Stimulated activated CD8-positive, alpha-beta memory T cell treated with anti-CD3 and anti-CD28 coated beads, Interleukin-15, amount 100 ng/mL, for 1 hour (primary cell): ENCODE data around the gene DGKI.

Experiments
- DNase-seq: peaks from one replicate; pipeline ENCODE4 v3.0.0-alpha.2; 2020; ENCODE audit warnings: low read depth

The DGKI gene

DNA sequence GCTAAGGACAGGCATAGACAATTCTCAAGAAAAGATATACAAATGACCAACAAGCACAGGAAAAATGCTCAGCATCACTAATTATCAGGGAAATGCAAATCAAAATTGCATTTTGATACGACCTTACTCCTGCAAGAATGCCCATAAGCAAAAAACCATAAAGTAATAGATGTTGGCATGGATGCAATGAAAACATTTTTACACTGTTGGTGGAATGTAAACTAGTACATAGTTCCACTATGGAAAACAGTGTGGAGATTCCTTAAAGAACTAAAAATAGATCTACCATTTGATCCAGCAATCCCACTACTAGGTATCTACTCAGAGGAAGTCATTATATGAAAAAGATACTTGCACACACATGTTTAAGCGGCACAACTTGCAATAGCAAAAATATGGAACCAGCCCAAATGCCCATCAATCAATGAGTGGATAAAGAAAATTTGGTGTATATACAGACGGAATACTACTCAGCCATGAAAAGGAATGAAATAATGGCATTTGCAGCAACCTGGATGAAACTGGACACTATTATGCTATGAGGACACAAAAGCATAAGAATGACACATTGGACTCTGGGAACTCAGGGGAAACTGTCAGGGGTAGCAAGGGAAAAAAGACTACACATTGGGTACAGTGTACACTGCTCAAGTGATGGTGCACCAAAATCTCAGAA, 59.3 kb downstream of the DGKI start:
- no peak for DNase-seq

DNA sequence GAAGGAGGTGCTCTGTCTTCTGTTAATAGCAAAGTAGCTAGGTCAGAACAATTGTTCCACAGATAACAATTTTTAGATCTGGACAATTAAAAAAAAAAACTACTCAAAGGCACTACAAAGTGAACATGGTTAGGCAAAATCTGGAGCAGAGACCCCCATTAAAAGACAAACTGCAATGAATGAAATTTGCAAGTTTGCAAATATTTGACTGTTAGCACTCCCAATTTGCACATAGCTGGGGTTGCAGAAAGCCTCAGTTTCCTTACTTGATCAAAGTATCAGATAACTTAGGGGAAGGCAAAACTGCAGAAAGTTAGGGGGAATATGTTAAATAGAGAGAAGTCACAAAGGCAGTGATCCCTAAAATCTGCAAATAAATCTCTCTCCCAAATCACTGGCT, 68.3 kb downstream of the DGKI start:
- DNase-seq = no peak

DNA sequence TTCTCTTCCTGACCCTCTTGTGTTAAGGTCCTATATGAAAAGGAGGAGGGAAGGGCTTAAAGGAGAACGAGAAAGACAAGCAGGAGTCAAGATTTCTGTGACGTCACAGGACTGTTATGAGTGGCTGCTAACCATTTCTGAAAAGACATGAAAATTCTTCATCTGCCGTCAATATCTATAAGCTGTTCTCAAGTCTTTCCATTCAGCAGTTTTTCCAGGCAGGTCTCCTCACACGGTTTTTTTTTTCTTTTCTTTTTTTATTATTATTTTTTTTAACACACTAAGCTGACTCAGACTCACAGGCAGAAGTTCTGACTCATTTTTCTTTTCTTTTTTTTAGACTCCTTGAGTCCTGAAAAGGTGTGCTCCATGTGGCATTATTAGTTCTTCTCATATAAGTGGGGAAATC, 72.0 kb downstream of the DGKI start:
- no peak for DNase-seq

DNA sequence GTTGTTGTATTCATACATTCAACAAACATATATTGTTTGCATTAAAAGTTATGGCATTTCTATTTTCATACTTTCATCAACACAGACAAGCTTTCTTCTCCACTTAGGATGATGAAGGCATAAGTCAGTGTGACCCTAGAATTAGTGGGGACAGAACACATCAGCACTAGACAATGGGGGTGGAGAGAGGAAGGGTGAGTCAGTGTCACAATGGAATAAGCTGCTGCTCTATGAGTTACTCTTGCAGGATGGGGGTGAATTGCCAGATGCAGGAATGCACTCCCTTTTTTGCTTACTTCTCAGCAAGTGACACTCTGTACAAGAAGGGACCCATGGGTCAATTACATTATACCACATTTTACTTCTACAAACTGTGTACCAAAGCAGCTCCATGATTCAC, 74.0 kb downstream of the DGKI start:
- DNase-seq = no peak

DNA sequence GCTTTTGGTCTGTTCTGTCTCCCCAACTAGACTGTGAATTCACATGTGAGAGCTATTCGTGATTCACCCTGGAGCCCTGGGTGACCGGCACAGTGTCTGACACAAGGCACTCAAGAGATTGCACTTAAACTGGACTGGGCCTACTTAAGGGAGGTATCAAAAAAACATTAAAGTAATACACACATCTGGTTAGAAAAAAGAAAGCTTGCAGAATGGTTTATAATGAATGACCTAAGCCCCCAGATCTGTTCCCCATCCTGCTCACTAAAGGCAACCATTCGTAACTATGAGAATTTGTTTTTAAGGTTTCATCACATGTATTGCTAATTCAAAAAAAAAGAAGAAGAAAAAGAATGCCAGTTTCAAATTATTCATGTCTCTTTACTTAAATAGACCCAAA, 74.5 kb downstream of the DGKI start:
- no peak for DNase-seq

DNA sequence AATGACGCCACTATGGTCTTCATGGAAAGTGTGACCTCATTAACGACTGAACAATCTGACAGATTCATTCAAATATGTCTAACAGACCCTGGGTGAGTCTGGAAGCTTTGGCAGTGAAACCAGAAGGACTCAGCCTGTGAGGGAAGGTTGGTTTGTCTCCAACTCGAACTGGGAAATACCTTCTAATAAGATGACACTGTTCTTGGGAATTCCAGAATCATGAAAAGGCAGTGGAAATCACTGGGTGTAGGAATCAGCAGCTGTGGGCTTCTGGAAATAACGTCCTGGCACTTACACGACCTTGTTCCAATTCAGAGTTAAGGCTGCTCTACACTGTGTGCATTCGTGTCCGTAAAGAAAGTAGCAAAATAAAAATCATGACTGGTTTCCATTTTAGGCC, 75.1 kb downstream of the DGKI start:
- DNase-seq = no peak

DNA sequence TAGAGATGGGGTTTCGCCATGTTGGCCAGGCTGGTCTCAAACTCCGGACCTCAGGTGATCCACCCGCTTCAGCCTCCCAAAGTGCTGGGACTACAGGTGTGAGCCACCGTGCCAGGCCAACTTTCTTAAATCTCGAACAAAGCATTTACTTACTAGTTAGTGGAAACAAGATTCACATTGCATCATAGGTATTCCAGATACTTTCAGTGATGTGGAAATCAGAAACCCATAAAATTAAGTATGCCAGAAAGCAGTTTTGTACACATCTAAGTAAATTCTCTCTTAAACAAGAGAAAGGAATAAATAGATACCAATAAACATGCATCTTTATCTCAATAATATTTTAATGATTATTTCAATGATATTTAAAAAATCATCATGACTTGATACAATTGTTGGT, 75.5 kb downstream of the DGKI start:
- DNase-seq = no peak

DNA sequence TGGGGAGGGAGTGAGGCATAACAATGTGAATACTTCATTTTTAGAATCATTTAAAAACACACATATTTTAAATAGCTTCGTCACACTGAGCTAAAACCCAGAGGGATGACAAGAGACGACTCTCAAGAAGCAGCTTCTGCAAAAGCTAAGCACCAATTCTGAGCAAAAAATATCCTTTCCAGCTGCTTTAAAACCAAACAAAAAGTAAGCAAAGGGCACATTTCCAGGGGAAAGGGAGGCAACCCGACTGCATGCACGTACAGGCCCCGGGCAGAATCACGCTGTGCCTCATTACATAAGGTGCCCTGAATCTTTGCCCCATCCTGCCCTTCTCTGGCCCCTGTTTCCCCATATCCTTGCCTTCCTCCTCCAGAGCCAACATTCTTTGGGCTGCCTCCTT, 78.4 kb downstream of the DGKI start:
- no peak for DNase-seq

DNA sequence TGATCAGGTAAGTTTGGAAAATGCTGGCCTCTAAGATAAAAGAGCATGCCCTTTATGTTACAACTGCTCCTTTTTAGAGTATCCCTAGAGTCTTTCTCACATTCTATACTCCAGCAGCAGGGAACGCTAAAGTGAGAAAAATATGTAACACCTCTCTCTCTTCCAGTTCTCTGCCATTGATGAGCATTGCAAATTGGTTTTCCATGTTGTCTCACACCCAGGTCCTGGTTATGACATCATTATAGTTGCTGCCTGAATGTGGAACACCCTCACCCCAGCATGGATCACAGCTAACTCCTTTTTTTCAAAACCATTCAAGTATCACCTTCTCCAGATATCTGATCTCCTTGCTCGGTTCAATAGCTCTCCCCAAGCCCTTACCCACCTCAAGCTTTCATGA, 84.4 kb downstream of the DGKI start:
- DNase-seq = no peak

DNA sequence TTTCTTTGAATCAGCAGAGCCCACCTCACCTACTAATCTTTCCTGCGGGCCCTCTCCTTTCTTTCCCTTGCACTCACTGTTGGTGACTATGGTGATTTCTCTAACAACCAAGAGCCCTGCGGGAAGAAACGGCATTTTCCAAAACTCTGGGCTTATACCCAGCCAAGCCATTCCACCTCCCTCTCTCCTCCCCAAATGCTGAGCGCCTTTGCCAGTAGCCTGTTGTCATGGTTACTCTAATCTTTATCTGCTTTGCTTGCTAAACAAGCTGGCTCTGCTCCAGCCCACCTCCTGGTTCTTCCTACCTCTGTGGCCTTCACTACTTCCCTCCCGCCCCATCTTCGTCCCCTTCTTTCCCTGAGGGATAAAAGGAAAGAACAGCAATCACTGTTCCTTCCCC, 86.7 kb downstream of the DGKI start:
- DNase-seq = no peak

DNA sequence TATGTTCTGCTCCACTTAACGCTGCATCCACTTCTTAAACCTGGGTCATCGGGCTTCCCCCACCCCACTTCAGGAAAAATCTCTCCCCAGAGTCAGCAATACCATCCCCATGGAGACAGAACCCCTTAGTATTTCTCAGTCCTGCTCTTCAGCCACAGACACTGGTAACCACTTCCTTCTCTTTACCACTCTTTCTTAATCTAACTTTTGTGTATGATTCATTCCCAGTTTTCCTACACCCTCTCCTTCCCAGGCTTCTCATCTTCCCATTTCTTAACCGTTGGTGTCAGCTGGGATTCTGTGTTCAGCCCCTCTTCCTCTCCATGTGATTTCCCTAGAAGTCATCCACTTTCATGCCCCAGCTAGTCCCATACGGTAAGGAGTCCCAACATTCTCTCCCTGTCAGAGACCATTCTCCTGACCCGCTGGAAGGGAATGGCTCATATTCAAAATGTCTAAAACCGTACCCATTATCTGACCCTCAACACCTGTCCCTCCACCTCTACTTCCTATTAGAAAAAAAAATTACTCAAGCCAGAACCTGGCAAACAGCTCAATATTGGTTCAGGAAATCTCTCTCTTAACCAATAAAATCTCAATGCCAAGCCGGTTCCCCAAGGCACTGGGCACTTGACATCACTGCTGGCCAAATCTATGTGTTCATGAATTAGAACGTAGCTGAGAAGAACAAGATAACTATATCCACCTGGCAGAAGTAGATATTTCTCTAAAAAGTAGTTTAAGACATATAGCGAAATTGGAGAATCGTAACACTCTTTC, 89.4 kb downstream of the DGKI start:
- no peak for DNase-seq

DNA sequence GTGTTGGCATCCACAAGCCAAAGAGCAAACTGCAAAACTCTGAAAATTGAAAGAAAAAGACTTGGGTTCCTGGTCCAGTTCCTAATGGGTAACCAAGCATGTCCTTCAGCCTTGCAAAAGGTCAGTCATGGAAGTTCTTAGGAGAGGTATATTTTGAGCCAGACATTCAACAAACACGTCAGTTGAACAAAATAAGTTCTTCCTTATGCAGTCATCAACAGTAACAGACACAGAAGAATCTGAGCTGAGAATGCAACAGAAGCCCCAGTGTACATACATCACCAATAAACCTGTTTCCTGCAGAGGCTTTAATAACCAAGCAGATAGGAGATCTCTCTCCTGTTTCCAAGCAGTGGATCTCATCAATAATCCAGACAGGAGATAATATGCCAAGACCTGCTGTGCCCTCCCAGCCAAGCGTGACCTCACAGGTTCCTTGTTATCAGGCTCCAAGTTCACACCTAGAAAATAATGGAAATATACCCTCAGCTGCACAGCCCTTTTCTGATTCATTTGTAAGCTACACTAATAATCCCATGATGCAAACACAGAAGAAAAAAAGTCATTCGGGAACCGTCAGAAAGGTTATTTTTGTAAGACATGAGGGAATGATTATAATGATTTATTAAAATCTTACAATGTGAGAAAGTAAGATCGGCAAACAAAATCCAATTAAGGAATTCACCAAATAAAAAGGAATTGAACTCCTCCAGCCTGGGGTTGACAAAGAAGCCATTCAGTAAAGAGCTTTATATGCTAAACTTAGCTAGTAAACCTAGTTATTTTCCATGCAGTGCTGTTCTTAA, 90.7 kb downstream of the DGKI start:
- DNase-seq = no peak

DNA sequence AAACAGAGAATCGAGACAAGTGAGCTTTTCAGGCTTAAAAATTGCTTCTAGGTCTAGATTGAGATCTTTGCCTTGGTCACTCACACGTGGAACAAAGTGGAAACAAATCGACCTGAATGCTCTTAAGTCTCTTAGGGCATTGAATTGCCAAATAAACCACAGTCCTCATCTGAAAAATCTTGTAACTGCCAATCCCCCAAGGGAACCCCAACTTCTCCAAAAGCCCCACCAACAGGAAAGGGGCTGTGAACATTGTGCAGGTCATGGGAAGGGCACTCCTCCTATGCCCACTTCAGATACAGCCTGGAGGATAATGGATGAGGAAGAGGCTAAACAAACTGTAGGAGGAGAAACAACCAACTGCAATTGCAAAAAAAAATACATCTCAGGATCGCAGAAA, 91.3 kb downstream of the DGKI start:
- DNase-seq = no peak

DNA sequence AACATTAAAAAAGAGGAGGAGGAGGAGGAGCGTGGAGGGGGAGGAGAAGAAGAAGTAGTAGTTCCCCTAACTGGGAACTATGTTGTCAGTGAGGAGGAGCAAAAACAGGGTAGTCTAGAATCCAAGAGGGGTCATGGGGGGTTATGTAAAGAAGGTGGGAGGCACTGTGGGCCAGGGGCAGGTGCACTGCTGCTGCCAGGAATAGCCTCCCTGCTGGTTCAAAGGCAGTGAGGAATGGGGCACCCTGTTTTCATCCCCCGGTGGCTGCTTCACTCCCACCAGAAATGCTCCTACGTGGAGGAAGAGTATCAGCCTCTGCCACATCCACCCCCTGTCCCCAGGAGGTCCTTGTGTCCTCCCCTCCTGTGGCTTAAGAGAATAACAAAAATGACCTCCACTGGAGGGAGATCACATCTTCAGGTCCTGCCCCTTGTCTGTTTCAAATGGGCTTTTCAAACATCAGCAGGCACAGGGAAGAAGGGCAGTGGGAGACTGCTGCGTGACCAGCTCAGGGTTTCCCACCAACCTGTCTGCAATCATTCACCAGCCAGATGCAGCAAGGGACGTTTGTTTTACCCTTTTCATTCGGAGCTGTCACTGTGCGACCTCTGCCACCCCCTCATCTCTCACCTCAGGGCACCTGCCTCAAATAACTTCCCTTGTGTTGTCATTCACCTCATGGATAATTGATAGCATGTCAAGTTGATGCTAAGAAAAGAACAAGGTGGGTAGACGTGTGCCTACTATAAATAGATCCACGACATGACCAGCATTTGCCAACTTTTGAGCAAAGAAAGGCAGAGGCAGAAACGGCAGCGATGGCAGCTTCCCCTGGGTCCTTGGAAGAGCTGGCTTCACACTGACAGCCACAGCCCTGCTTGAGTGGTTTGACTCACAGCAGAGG, 92.6 kb downstream of the DGKI start:
- no peak for DNase-seq

DNA sequence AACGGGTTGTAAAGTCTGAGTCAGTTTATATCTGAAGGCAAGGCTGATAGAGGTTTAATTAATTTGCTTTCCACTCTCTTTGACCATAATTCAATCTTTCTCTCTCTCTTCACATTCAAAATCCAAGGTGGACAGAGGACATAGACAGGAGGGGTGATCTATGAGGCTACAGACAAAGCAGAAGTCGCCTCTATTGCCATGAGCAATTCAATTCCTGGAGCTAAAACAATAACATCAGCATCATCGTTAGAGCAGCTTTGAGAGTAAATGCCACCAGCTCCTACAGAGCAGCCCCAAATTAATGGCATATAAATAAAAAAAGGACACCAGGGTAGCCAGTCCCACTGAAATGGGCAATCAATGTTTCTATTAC, 93.2 kb downstream of the DGKI start:
- DNase-seq = no peak

DNA sequence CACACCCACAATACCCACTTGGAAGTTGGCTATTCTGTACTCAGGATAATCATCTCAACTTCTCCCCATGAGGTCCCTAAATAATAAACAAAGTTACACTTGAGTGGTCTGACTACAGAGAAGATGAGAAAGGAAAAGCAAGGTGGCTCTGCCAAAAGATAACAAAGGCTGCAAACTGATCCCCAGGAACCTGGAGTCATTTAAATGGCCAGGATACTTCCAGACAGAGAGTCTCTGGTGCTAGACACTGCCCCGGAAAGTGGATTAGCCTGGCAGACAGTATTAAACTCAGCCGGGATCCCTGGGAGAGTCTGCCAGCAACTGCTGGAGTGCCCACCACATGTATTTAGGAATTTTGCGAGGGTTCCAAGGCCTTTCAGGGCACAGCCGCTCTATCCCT, 93.7 kb downstream of the DGKI start:
- no peak for DNase-seq

DNA sequence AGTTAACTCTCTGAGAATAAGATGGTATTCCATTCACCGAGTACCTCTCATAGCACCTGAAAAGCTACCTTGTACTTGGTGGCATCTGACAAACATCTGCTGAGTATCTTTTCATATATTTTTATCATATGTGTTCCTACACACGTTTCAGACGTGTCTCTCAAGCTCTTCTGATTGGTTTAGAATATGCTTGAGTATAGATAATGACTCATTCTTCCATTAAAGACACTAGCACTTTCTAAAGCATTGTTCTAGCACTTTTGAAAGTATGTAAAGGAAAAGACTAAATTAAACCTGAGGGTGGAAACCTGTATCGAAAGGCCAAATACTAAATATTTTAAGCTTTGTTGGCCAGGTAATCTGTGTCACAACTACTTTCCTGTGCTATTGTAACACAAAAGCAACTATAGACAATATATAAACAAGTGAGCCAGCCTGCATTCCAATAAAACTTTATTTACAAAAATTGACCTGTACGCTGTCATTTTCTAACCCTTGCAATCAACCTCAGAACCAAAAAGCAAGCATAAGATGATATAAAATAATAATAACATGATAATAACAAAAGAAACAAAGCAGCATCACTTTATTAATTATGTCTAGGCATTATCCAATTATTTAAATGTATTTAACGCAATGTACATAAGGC, 95.3 kb downstream of the DGKI start:
- DNase-seq = no peak

DNA sequence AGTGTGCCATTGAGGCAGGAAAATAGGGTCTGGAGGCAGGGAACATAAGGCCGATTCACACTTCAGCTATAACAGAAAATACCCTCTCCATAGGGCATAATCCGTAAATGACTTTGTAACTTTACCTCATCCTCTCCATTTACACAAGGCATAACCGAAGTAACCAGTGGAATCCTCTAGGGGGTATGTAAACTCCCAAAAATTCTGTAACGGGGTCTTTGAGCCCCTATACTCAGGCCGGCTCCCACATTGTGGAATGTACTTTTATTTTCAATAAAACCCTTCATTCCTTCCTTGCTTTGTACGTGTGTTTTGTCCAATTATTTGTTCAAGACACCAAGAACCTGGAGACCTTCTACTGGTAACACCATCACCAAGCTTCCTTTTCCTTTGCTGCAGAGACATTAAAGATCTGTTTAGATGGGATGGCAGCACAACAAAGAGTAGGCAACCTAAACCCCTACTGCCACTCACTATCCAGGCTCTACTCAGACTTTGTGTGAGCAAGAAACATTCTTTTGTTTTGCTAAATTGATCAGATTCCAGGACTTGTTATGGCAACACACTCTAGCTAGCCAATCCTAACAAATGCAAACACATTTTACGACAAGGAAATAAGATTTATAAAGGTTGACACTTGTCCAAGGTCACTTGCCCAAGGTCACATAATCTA, 99.3 kb downstream of the DGKI start:
- DNase-seq = no peak

DNA sequence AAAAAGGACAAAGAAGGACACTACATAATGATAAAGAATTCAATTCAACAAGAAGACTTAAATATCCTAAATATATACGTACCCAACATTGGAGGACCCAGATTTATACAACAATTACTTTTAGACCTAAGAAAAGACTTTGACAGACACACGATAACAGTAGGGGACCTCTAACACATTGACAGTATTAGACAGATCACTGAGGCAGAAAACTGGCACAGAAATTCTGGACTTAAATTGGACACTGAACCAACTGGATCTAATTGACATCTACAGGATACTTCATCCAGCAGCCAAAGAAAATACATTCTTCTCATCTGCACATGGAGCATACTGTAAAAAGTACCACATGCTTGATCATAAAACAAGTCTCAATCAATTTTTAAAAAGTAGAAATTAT, 103.8 kb downstream of the DGKI start:
- DNase-seq = no peak

DNA sequence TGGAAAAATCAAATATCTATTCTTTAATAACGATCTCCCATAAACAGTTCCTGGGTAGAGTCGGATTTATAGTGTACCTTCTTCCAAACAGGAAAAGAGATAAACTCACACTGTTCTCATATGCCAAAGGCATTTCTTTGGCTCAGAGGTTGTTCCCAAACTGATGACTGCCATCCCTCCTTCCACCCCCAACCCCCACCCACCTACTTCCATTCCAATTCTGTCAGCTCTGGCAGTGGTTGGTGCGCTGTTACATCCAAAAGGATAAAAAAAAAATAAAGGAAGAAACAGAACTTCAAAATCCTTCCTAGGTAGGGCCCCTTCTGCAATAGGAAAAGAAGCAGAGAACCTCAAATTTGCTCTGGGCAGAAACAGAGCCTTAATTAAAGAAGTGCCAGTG, 104.7 kb downstream of the DGKI start:
- no peak for DNase-seq

DNA sequence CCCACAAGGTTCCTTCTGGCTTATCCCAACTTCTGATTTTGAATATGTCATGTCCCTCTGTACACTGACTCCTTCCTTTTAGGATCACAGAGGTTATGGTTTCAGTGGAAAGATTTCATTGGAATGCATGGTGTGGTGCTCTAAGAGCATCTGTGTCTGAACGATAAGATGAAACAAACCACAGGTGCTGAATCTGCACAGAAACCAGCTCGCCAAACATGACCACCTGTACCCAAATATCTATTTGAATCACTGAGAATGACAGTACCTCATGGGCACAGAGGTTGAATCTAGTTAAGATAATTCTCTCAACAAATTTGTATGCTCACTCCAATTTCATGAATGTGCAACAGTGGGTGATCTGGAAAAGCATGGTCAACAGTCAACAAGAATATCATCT, 105.3 kb downstream of the DGKI start:
- DNase-seq = no peak
